Transverse colon (tissue), 4 donors: Measurements from ENCODE around the gene GLS2. TPM values are rescaled to one million over a fixed set of nuclear protein-coding genes. Genes with fewer than 3 reads are reported as not detected.

Source experiments
- DNase-seq: peaks from one replicate; pipeline ENCODE4 v3.0.0-alpha.2; 2019
- H3K27ac ChIP-seq, 4 donors: fragments of 200-600 bp; sonication (generic); 2 replicates each; pipeline ENCODE4 v1.5.1; 2016 to 2018; ENCODE audit warnings: inconsistent platforms in 4 of 4
- H3K27me3 ChIP-seq: fragments of 200-600 bp; sonication (generic); 2 replicates; pipeline ENCODE4 v1.5.1; 2017; ENCODE audit warnings: inconsistent platforms
- H3K36me3 ChIP-seq, 4 donors: fragments of 200-600 bp; sonication (generic); 2 replicates each; pipeline ENCODE4 v1.5.1; 2017 to 2019; ENCODE audit warnings: inconsistent platforms in 4 of 4
- H3K4me1 ChIP-seq, 4 donors: fragments of 200-600 bp; sonication (generic); 2 replicates each; pipeline ENCODE4 v1.5.1; 2017 to 2020; ENCODE audit warnings: inconsistent platforms in 4 of 4
- H3K4me3 ChIP-seq, 4 donors: fragments of 200-600 bp; sonication (generic); 1 replicate in 1 of 4; 2 replicates in 3 of 4; pipeline versions ENCODE4 v1.5.1 to v1.6.1; 2017 to 2019; ENCODE audit warnings: inconsistent platforms in 4 of 4
- H3K9me3 ChIP-seq, 2 donors: fragments of 200-600 bp; sonication (generic); 2 replicates each; pipeline ENCODE4 v1.5.1; 2017 to 2019; ENCODE audit warnings: inconsistent platforms in 2 of 2
- CTCF ChIP-seq, 5 experiments: fragments of 200-600 bp in 3 of 5; fragments of 450-650 bp in 2 of 5; sonication (generic) in 3 of 5; IDR thresholded peaks; 1 replicate in 2 of 5; 2 replicates in 3 of 5; pipeline ENCODE4 v1.5.1; 2016 to 2017; ENCODE audit warnings: antibody characterized with exemption in 5 of 5, inconsistent platforms in 3 of 5, mild to moderate bottlenecking in 2 of 5, moderate library complexity in 1 of 5
- EP300 ChIP-seq: sonication (generic); formaldehyde crosslinking; IDR thresholded peaks from one replicate; pipeline ENCODE4 v1.6.1; 2017; ENCODE audit warnings: antibody characterized with exemption, low read depth
- POLR2A ChIP-seq: fragments of 450-650 bp; IDR thresholded peaks from one replicate; pipeline ENCODE4 v1.6.1; 2016; ENCODE audit warnings: antibody characterized with exemption, mild to moderate bottlenecking, moderate library complexity
- POLR2AphosphoS5 ChIP-seq, 3 donors: sonication (generic); formaldehyde crosslinking; IDR thresholded peaks; one replicate each; pipeline ENCODE4 v1.6.1; 2016; ENCODE audit warnings: antibody characterized with exemption in 3 of 3
- WGBS, 2 donors: methylation state at CpG; one replicate each; pipeline ENCODE4 v1.1.5; 2018; ENCODE audit warnings: low coverage in 1 of 2; 5-methylcytosine and 5-hydroxymethylcytosine counted together
- in situ Hi-C, 4 donors: fragments of 200-750 bp; cut with MboI; loops; one replicate each; pipeline versions ENCODE4 v1.15.0 to v1.15.1; 2017; ENCODE audit warnings: low sequenced_read_pairs in 3 of 4, low pct_ligation_motif_present in 1 of 4, low pct_unique_long_range_greater_than_20kb in 1 of 4
- intact Hi-C: fragments of 100-400 bp; cut with DNase I; formaldehyde crosslinking; loops from one replicate; pipeline ENCODE4 v1.15.1; 2023; ENCODE audit warnings: low total_unique reads
- total RNA-seq, 4 donors: library from RNA; depleted of rRNA; stranded (reverse); fragments of >200 nt; gene quantifications; one replicate each; pipeline ENCODE4 v1.1.0, GENCODE V29; 2016

GLS2 gene
- total RNA-seq, 4 donors from 2014 or later: 0.41 to 0.95 TPM; not detected in 2

GRCh38 chr12:56528846-56529245, 40.9 kb upstream of the GLS2 start:
- Histone ChIP-seq H3K9me3 (no peaks in the 10 kb centered on the region), H3K4me1 (peaks cover 0 to 52% (median 16%) of the 10 kb centered on the region in 4 donors), H3K27ac (no peak overlapping the region), H3K4me3 (no peak overlapping the region), H3K27me3 (no peaks in the 10 kb centered on the region), H3K36me3 (no peaks in the 10 kb centered on the region)
- DNase-seq: no peak
- intact Hi-C loops (no loop called here), in situ Hi-C loops (no loop called here)
- no peak for TF ChIP-seq POLR2AphosphoS5 (IDR thresholded peaks at IDR 0.05)
- TF ChIP-seq CTCF (IDR thresholded peaks at IDR 0.05): no peak
- TF ChIP-seq POLR2A: no peak
- TF ChIP-seq EP300: no peak
- WGBS, 2 donors: 80% methylated on average over 1 of the region's 1 CpG; no CpG with 5 or more reads in 1 of the 2 donors

- TF ChIP-seq POLR2A (no peak), POLR2AphosphoS5 (IDR thresholded peaks at IDR 0.05) (no peak), EP300 (no peak), CTCF (IDR thresholded peaks at IDR 0.05) (no peak)
- H3K4me3 ChIP-seq: peak overlapping the region; percentile 29 to 63 (median 46)
- peaks cover 0 to 64% (median 21%) of the 10 kb centered on the region in 4 donors for H3K4me1 ChIP-seq
- H3K27ac ChIP-seq: peak overlapping the region; percentile 87 to 91 (median 88)
- intact Hi-C loops (loop anchor here (1.0 kb wide), 1 partner anchor 25 kb away; no protein-coding TSS in a partner anchor), in situ Hi-C loops (no loop called here)
- H3K9me3 ChIP-seq: no peaks in the 10 kb centered on the region
- H3K36me3 ChIP-seq: no peaks in the 10 kb centered on the region
- no peaks in the 10 kb centered on the region for H3K27me3 ChIP-seq
- no peak for DNase-seq
- WGBS, 2 donors: 46 to 58% methylated on average over 2 to 4 of the region's 4 CpGs
These were observed 34.6 kb upstream of the GLS2 start for GRCh38 chr12:56522411-56523193.

GRCh38 chr12:56521590-56522371, 33.8 kb upstream of the GLS2 start, which contains the start of gene RBMS2:
TSS of gene RBMS2 (plus strand) at chr12:56521820. CDS start at chr12:56522024, 204 bp downstream.
- Histone ChIP-seq H3K27me3 (no peaks in the 10 kb centered on the region), H3K36me3 (no peaks in the 10 kb centered on the region), H3K27ac (peak within 1 kb of the TSS; percentile 87 to 91 (median 88)), H3K4me3 (peak within 1 kb of the TSS; percentile 29 to 63 (median 46)), H3K4me1 (peaks cover 0 to 56% (median 17%) of the 10 kb centered on the region in 4 donors), H3K9me3 (no peaks in the 10 kb centered on the region)
- DNase-seq: peak; percentile 80
- in situ Hi-C loops: no loop called here
- intact Hi-C loops: loop anchor here (2.0 kb wide), 1 partner anchor 113 kb away; no protein-coding TSS in a partner anchor
- TF ChIP-seq POLR2AphosphoS5 (IDR thresholded peaks at IDR 0.05) (peak in 2 of 3 donors; percentile 45), EP300 (no peak)
- WGBS, 2 donors: 0 to 4% methylated on average over 9 to 15 of the region's 15 CpGs

GRCh38 chr12:56521209-56521589, 33.2 kb upstream of the GLS2 start:
- TF ChIP-seq CTCF (IDR thresholded peaks at IDR 0.05) (no peak), POLR2AphosphoS5 (IDR thresholded peaks at IDR 0.05) (no peak), POLR2A (no peak), EP300 (no peak)
- in situ Hi-C loops (no loop called here), intact Hi-C loops (loop anchor here (2.0 kb wide), 1 partner anchor 114 kb away; no protein-coding TSS in a partner anchor)
- Histone ChIP-seq H3K9me3 (no peaks in the 10 kb centered on the region), H3K27ac (peak overlapping the region; percentile 87 to 91 (median 88)), H3K36me3 (no peaks in the 10 kb centered on the region), H3K27me3 (no peaks in the 10 kb centered on the region), H3K4me3 (peak overlapping the region in 3 of 4 donors; percentile 42 to 63 (median 51)), H3K4me1 (peaks cover 0 to 50% (median 14%) of the 10 kb centered on the region in 4 donors)
- DNase-seq: peak; percentile 17
- 14 to 43% methylated on average over 4 to 8 of the region's 8 CpGs for WGBS, 2 donors
